GM23338 (cell line): ENCODE results near the gene LRRC8E.

Experiments used
- CTCF ChIP-seq, 2 experiments: fragments of 200-600 bp in 1 of 2; sonication (generic) in 1 of 2; conservative IDR thresholded peaks; 2 replicates each; pipeline versions ENCODE4 v1.5.1 to v1.6.1; 2016 to 2017; ENCODE audit warnings: antibody characterized with exemption in 2 of 2, low read depth in 2 of 2, mild to moderate bottlenecking in 2 of 2, moderate library complexity in 1 of 2
- EZH2 ChIP-seq: fragments of 200-600 bp; sonication (generic); IDR thresholded peaks from one replicate; pipeline ENCODE4 v1.8.0; 2017; ENCODE audit warnings: antibody characterized with exemption, mild to moderate bottlenecking, low read depth; ENCODE audit not compliant: unreplicated experiment
- EZH2phosphoT487 ChIP-seq: fragments of 200-600 bp; sonication (generic); IDR thresholded peaks from one replicate; pipeline ENCODE4 v1.8.1; 2018; ENCODE audit warnings: antibody characterized with exemption; ENCODE audit not compliant: unreplicated experiment
- REST ChIP-seq: IDR thresholded peaks from one replicate; pipeline ENCODE4 v1.6.1; 2018; ENCODE audit warnings: antibody characterized with exemption; ENCODE audit not compliant: unreplicated experiment

GRCh38 chr19:7849631-7849999 is 38.7 kb upstream of the LRRC8E start:
- TF ChIP-seq CTCF (conservative IDR thresholded peaks at IDR 0.05; ENCODE audit: low read depth in 2 of 2) (no peak), REST (no peak), EZH2phosphoT487 (no peak), EZH2 (no peak)
